ENCODE data around the gene SNX9.

- no peak for TF ChIP-seq CTCF (IDR thresholded peaks at IDR 0.05)
- TF ChIP-seq POLR2AphosphoS5 (IDR thresholded peaks at IDR 0.05), result no peak
Observed at GRCh38 chr6:157967486-157967885, 144.4 kb downstream of the SNX9 start.

Measured in transverse colon (tissue), 4 donors.